Measurements from ENCODE around the gene LETMD1.
"Not testable (repeated sequence)": the region's sequence is repeated elsewhere in the genome, so short reads cannot be mapped to it uniquely, and the experiment has no call there.

Gene LETMD1, protein sequence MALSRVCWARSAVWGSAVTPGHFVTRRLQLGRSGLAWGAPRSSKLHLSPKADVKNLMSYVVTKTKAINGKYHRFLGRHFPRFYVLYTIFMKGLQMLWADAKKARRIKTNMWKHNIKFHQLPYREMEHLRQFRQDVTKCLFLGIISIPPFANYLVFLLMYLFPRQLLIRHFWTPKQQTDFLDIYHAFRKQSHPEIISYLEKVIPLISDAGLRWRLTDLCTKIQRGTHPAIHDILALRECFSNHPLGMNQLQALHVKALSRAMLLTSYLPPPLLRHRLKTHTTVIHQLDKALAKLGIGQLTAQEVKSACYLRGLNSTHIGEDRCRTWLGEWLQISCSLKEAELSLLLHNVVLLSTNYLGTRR

DNA sequence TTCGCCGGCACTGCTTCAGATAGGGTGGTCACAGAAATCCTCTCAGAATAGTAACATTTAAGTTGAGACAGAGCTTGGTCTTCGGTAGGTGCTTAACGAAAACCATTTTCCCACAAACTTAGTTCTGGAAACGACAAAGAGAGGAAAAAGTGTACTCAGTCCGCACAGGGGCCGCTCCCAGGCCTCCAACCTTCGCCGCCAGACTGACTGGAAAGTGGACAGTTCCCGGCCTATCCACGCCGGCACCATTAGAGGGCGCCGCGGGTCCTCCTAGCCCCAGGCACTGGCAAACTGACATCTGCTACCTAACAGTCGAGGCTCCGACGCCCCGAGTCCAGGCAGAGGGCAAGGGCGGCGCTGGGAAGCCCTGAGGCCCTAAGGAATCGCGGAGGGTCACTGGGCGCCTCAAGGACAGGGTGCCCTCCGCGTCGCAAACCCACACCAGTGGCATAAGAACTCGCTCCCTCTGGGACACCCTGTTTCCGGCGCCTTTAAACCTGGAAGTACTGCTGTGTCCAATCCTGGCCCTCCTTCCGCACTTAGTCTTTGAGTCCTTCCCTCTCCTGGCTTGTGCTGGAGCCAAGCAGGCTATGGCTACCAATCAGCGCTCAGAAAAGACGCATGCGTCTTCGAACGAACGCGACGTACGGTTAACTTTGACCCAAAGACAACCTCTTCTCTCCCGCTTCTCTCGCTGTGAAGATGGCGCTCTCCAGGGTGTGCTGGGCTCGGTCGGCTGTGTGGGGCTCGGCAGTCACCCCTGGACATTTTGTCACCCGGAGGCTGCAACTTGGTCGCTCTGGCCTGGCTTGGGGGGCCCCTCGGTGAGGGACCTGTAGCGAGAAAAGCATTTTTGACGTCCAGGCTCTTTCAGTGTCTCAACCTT is at the start of gene LETMD1:
Gene LETMD1 (plus strand): TSS at position 673 of the 886 bp plus-strand sequence. CDS start 30 bp downstream, at position 703.
- peak; percentile 79 for DNase-seq (ENCODE audit: low read depth)

DNA sequence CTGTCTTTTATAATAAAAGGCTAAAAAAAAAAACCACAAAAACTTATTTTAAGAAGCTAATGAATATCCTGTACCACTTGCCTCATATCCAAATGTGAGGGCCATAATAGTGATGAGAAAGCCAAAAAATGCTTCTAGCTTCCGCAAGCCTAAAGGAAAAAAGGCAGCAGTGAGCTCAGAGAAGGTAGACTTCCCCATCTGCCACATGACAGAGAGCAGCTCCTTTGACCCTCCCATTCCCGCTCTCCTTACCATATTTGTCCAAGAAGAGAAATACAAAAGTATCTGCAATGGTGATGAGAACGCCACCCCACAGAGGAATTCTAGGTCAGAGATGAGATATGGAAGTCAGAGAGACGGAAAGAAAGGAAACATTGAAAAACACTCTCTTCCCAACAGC is 49.0 kb upstream of the LETMD1 start:
- no peak for DNase-seq (ENCODE audit: low read depth)

GRCh38 chr12:51000245-51000644 is 47.9 kb upstream of the LETMD1 start:
- no peak for DNase-seq (ENCODE audit: low read depth)

GRCh38 chr12:51001799-51002198 is 46.3 kb upstream of the LETMD1 start:
- no peak for DNase-seq (ENCODE audit: low read depth)

DNA sequence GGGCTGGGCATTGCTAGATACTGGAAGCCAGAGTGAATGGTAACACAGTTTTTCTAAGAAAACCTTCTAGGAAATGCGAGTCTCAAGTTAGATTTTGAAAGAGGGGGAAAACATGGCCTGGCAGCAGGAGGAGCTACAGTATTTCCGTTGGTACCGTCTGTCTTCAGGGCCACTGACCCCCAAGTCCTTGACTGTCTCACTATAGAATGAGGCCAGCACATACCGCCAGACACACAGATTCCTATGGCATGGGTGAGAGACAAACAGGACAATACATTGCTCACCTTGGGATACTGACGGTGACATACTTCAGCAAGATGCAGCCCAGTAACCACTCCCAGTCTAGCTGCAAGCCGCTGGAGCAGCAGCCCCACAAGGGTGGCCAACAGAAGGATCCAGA is 43.6 kb upstream of the LETMD1 start:
- no peak for DNase-seq (ENCODE audit: low read depth)

- DNase-seq (ENCODE audit: low read depth), result no peak
Measured at GRCh38 chr12:51005030-51005429, 43.1 kb upstream of the LETMD1 start.

DNA sequence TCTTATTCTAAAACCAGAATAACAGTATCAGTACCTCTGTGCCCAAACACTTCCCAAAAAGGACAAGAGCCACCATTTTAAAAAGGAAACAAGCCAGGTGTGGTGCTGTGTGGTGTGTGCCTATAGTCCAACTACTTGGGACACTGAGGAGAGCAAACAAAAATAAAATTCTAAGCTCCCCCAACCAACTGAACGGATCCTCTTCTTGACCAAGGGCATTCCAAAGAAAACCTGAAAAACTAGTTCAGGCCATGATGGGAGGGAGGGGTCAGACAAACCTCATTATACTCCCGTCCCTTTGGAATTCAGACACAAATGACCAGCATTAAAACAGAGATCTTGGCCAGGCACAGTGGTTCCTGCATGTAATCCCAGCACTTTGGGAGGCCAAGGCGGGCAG is 42.5 kb upstream of the LETMD1 start:
- no peak for DNase-seq (ENCODE audit: low read depth)

DNA sequence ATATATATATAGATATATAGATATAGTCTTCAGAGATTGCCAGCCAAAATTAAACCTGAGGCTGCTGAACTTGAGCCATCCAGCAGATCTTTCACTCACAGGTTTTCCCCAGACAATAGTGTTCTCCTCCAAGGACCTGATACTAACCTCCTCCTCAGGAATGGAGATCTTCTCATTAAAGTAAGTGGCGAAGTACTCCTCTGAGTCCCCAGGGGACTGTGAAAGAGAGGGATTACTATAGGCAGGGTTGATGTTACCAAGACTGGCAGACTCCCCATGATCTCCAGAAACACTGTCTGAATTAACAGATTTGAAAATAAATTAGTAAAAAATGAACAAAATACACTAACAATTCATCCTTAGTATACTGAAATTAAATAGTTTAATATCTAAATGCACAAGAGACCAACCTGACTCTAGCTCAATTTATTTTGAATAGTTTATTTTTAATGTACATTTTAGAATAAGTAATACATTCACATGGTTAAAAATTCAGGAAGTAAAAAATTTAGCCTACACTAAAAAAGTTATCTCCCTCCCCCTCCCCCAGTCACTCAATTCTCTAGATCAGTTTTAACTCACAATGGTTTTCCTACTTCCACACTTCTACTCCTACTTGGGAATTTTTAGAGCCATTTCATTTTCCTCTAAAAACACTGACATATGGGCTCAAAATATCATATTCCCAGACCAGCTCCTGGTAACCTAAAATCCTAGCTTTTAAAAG is 39.6 kb upstream of the LETMD1 start:
- DNase-seq (ENCODE audit: low read depth), result no peak

GRCh38 chr12:51009056-51009440 is 39.1 kb upstream of the LETMD1 start:
- DNase-seq (ENCODE audit: low read depth), result peak; percentile 15

DNA sequence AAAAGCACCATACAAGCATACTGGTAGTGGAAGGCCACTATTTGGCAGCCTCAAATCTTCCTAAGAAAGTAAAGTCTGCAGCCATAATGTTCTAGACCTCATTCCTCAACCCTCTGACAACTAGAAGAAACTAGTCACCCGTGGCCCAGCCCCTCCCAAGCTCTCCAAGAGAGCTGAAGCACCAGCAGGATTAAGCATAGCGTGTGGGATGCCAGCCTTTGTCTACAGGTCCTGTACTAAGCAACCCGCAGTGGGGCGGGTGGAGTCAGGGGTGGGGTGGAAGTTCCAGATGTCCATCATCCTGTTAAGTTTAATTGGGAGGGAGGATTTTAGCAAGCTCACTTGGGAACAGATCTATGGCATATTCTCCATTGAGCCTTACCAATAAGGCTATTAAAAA is 36.2 kb upstream of the LETMD1 start:
- no peak for DNase-seq (ENCODE audit: low read depth)

- DNase-seq (ENCODE audit: low read depth), result no peak
Measured at GRCh38 chr12:51012570-51013236, 35.4 kb upstream of the LETMD1 start.

DNA sequence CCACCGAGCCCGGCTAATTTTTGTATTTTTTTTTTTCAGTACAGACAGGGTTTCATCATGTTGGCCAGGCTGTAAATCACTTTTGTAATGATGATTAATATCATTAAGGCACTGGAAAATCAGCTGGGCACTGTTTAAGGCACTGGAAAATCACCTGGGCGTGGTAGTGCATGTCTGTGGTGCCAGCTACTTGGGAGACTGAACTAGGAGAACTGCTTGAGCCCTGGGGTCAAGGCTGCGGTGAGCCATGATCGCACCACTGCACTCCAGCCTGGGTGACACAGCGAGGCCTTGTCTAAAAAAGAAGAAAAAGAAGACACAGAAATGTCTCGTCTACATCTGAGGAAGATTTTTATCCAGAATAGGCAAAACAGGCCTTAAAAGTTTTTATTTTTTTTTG is 34.7 kb upstream of the LETMD1 start:
- no peak for DNase-seq (ENCODE audit: low read depth)

- not testable (repeated sequence) for DNase-seq (ENCODE audit: low read depth)
Measured at GRCh38 chr12:51014467-51014866, 33.7 kb upstream of the LETMD1 start.

DNA sequence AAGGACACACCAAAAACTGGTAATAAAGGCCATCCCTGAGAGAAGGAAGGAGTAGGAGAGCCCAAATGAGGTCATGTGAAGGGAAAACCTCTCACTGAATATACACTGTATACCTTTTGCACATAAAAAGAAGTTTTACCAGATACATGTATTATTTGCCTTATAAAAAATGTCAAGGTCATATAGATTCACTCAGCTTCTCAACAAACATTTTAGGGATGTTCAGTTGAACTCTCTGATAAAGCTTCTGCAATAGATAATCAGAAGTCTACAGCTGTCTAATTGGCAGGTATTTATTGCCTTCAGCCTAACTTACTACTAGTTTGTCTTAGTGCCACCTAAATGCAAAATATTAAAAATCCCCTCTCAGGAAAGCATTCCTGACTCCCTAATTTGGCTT is 30.7 kb upstream of the LETMD1 start:
- DNase-seq (ENCODE audit: low read depth), result no peak

GRCh38 chr12:51018956-51019355 is 29.2 kb upstream of the LETMD1 start:
- no peak for DNase-seq (ENCODE audit: low read depth)

DNA sequence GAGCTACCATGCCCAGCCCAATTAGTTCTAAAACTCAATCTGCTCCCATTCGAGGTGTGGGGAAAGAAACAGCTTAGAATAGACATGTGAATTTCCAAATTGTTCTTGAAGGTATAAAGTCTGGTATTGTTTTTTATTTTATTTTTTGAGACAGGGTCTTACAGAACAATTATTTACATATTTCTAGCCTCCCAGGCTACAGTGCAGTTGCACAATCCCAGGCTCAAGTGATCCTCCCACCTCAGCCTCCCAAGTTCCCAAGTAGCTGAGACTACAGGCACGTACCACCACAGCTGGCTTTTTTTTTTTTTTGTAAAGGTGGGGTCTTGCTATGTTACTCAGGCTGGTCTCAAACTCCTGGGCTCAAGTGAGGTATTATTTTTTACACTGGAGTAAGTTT is 28.2 kb upstream of the LETMD1 start:
- DNase-seq (ENCODE audit: low read depth), result no peak

DNA sequence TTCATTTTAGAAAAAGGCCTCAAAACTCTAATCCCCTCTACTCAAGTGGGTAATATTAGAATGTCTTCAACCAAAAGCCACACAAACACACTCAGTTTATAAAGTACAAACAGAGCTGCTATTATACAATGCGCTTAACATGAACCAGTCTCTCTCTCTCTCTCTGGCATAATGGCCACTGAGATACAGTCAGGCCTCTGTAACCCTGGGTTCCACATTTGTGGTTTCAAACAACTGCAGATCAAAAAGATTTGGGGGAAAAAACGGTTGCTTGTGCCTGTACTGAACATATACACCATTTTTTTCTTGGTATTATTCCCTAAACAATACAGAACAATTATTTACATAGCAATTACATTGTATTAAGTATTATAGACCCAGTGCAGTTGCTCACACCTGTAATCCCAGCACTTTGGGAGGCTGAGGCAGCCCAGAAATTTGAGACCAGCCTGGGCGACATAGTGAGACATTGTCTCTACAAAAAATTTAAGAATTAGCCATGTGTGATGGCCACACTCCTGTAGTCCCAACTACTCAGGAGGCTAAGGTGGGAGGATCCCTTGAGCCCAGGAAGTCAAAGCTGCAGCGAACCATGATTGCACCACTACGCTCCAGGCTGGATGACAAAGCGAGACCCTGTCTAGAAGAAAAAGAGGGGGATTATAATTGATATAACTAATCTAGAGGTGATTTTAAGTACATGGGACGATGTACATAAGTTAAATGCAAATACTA is 27.5 kb upstream of the LETMD1 start:
- no peak for DNase-seq (ENCODE audit: low read depth)

GRCh38 chr12:51021694-51022093 is 26.4 kb upstream of the LETMD1 start:
- DNase-seq (ENCODE audit: low read depth), result no peak

- no peak for DNase-seq (ENCODE audit: low read depth)
Measured at GRCh38 chr12:51023625-51024382, 24.3 kb upstream of the LETMD1 start.

- DNase-seq (ENCODE audit: low read depth), result no peak
Measured at GRCh38 chr12:51025338-51025835, 22.7 kb upstream of the LETMD1 start.
